ENCODE data around the gene CD274.
"Not testable (repeated sequence)": the region's sequence is repeated elsewhere in the genome, so short reads cannot be mapped to it uniquely, and the experiment has no call there.

Gene CD274

DNA sequence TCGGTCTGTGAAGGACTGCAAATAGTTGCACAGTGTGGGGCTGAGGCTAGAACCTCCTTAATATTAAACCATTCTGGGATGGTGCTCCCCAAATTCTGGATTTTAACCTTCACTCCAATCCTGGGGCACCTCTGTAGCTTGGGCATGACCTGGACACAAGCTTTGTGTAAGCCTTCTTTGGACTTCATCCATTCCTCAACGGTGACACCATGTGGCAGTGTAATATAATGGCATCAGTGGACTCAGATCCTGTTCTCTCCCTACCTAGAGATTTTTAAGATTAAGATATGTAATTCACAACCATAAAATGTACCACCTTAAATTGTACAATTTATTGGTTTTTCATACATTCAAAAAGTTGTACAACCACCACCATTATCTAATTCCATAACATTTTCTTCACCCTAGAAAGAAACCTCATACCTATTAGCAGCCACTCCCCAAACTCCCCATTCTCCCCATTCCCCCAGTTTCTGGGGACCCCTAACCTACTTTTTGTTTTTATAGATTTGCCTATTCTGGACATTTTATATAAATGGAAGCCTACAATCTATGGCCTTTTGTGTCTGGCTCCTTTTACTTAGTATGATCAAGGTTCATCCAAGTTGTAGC, 7.8 kb upstream of the CD274 start:
- Histone ChIP-seq H3K4me3 (ENCODE audit: low read length) (no peak overlapping the region), H3K4me1 (ENCODE audit: low read length) (peaks cover 18% of the 10 kb centered on the region), H4K20me1 (ENCODE audit: insufficient read depth, low read length) (no peaks in the 10 kb centered on the region), H3K27ac (ENCODE audit: low read length) (no peak overlapping the region), H3K4me2 (ENCODE audit: low read depth, low read length) (no peak overlapping the region), H3K27me3 (replicated peaks; ENCODE audit: insufficient read depth, low read length) (no peaks in the 10 kb centered on the region), H3K36me3 (replicated peaks; ENCODE audit: insufficient read depth, low read length) (no peaks in the 10 kb centered on the region), H2AFZ (ENCODE audit: low read length) (no peak overlapping the region), H3K79me2 (ENCODE audit: low read length) (no peaks in the 10 kb centered on the region), H3F3A (ENCODE audit: insufficient read depth, low read length) (peaks cover 18% of the 10 kb centered on the region), H3K9ac (ENCODE audit: low read length) (no peak overlapping the region), H3K9me3 (replicated peaks; ENCODE audit: insufficient read depth, low read length) (no peaks in the 10 kb centered on the region), H3K9me2 (replicated peaks; ENCODE audit: insufficient read depth, low read length) (no peaks in the 10 kb centered on the region)
- no peak for TF ChIP-seq EZH2phosphoT487 (IDR thresholded peaks at IDR 0.05; ENCODE audit: low read length)
- no peak for TF ChIP-seq EZH2 (optimal IDR thresholded peaks at IDR 0.05; ENCODE audit: low read depth, low read length)
- TF ChIP-seq, protein P1, sequence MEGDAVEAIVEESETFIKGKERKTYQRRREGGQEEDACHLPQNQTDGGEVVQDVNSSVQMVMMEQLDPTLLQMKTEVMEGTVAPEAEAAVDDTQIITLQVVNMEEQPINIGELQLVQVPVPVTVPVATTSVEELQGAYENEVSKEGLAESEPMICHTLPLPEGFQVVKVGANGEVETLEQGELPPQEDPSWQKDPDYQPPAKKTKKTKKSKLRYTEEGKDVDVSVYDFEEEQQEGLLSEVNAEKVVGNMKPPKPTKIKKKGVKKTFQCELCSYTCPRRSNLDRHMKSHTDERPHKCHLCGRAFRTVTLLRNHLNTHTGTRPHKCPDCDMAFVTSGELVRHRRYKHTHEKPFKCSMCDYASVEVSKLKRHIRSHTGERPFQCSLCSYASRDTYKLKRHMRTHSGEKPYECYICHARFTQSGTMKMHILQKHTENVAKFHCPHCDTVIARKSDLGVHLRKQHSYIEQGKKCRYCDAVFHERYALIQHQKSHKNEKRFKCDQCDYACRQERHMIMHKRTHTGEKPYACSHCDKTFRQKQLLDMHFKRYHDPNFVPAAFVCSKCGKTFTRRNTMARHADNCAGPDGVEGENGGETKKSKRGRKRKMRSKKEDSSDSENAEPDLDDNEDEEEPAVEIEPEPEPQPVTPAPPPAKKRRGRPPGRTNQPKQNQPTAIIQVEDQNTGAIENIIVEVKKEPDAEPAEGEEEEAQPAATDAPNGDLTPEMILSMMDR (IDR thresholded peaks at IDR 0.05; ENCODE audit: low read length), result peak; percentile 68
- DNase-seq, result peak; percentile 72

DNA sequence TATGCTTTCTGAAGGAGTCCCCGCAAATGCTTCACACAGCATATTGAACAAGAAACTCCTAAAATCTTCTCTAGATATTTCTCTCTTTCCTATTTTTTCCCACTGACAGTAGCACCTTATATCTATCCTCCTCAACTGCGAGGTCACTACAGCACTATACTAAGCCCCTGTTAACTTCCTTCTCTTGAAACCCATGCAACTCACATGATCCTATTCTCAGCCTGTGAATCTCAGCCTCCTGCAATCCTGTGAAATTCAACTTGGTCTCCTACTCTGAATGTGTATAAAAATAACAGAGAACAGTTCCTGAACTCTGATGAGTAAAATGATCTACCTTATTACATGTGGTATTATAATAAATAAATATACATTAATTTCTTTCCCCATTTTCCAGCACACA, 6.5 kb upstream of the CD274 start:
- Histone ChIP-seq H3K4me1 (ENCODE audit: low read length) (peaks cover 18% of the 10 kb centered on the region), H3K27ac (ENCODE audit: low read length) (no peak overlapping the region), H3K9me2 (replicated peaks; ENCODE audit: insufficient read depth, low read length) (no peaks in the 10 kb centered on the region), H3K36me3 (replicated peaks; ENCODE audit: insufficient read depth, low read length) (no peaks in the 10 kb centered on the region), H3K9ac (ENCODE audit: low read length) (no peak overlapping the region), H3K27me3 (replicated peaks; ENCODE audit: insufficient read depth, low read length) (no peaks in the 10 kb centered on the region), H2AFZ (ENCODE audit: low read length) (no peak overlapping the region), H3K4me2 (ENCODE audit: low read depth, low read length) (no peak overlapping the region), H3F3A (ENCODE audit: insufficient read depth, low read length) (0 out of 2 replicates have a peak, but pooled peaks cover 7% of the 10 kb centered on the region), H3K79me2 (ENCODE audit: low read length) (no peaks in the 10 kb centered on the region), H3K4me3 (ENCODE audit: low read length) (no peak overlapping the region), H4K20me1 (ENCODE audit: insufficient read depth, low read length) (no peaks in the 10 kb centered on the region), H3K9me3 (replicated peaks; ENCODE audit: insufficient read depth, low read length) (no peaks in the 10 kb centered on the region)
- no peak for DNase-seq
- no peak for TF ChIP-seq EZH2phosphoT487 (IDR thresholded peaks at IDR 0.05; ENCODE audit: low read length)
- TF ChIP-seq, protein P1 (IDR thresholded peaks at IDR 0.05; ENCODE audit: low read length), result no peak
- TF ChIP-seq EZH2 (optimal IDR thresholded peaks at IDR 0.05; ENCODE audit: low read depth, low read length), result no peak

DNA sequence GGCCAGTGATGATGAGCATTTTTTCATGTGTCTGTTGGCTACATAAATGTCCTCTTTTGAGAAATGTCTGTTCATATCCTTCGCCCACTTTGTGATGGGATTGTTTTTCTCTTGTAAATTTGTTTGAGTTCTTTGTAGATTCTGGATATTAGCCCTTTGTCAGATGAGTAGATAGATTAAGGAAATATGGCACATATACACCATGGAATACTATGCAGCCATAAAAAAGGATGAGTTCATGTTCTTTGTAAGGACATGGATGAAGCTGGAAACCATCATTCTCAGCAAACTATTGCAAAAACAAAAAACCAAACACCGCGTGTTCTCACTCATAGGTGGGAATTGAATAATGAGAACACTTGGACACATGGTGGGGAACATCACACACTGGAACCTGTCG, 5.2 kb upstream of the CD274 start:
- not testable (repeated sequence) for H2AFZ ChIP-seq (ENCODE audit: low read length); H3K9me3 ChIP-seq (replicated peaks; ENCODE audit: insufficient read depth, low read length); H3K27me3 ChIP-seq (replicated peaks; ENCODE audit: insufficient read depth, low read length); H3K9me2 ChIP-seq (replicated peaks; ENCODE audit: insufficient read depth, low read length); H3K79me2 ChIP-seq (ENCODE audit: low read length); H4K20me1 ChIP-seq (ENCODE audit: insufficient read depth, low read length); H3K4me2 ChIP-seq (ENCODE audit: low read depth, low read length); H3K9ac ChIP-seq (ENCODE audit: low read length); H3K27ac ChIP-seq (ENCODE audit: low read length); DNase-seq; H3K4me3 ChIP-seq (ENCODE audit: low read length); H3K36me3 ChIP-seq (replicated peaks; ENCODE audit: insufficient read depth, low read length)
- Histone ChIP-seq H3K4me1 (ENCODE audit: low read length) (peaks cover 15% of the 10 kb centered on the region), H3F3A (ENCODE audit: insufficient read depth, low read length) (peaks cover 14% of the 10 kb centered on the region)

DNA sequence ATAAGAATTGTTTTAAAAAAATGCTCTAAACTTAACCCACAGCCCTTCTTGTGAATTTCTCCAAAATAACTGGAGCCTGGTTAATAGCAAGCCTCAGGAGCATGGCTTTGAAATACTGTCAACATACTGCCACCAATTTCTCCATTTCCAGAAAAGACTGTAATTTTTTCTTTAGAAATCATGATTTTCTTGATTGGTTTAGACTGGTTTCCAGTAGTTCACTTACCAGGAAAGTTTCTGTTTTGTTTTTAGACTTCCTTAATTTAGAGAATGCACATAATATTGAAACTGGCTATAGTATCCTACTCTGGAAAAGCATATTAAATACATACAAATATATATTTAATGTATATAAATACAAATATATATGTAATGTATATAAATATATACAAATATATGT, 4.5 kb upstream of the CD274 start:
- H3K9me3 ChIP-seq (replicated peaks; ENCODE audit: insufficient read depth, low read length), result no peaks in the 10 kb centered on the region
- H3K4me1 ChIP-seq (ENCODE audit: low read length), result peaks cover 15% of the 10 kb centered on the region
- no peak overlapping the region for H2AFZ ChIP-seq (ENCODE audit: low read length)
- no peaks in the 10 kb centered on the region for H3K79me2 ChIP-seq (ENCODE audit: low read length)
- peaks cover 21% of the 10 kb centered on the region for H3F3A ChIP-seq (ENCODE audit: insufficient read depth, low read length)
- no peaks in the 10 kb centered on the region for H3K36me3 ChIP-seq (replicated peaks; ENCODE audit: insufficient read depth, low read length)
- H3K4me3 ChIP-seq (ENCODE audit: low read length), result no peak overlapping the region
- DNase-seq, result no peak
- no peak for TF ChIP-seq EZH2 (optimal IDR thresholded peaks at IDR 0.05; ENCODE audit: low read depth, low read length)
- H4K20me1 ChIP-seq (ENCODE audit: insufficient read depth, low read length), result no peaks in the 10 kb centered on the region
- no peaks in the 10 kb centered on the region for H3K9me2 ChIP-seq (replicated peaks; ENCODE audit: insufficient read depth, low read length)
- H3K9ac ChIP-seq (ENCODE audit: low read length), result no peak overlapping the region
- no peaks in the 10 kb centered on the region for H3K27me3 ChIP-seq (replicated peaks; ENCODE audit: insufficient read depth, low read length)
- no peak overlapping the region for H3K27ac ChIP-seq (ENCODE audit: low read length)
- no peak overlapping the region for H3K4me2 ChIP-seq (ENCODE audit: low read depth, low read length)

Data from MM.1S (cell line).